Skin epidermis (tissue), 12 donors: ENCODE data around the gene STAG3.
"Not testable (repeated sequence)": the region's sequence is repeated elsewhere in the genome, so short reads cannot be mapped to it uniquely, and the experiment has no call there.

ENCODE experiments used
- H3K27ac ChIP-seq, 21 experiments: fragments of 200-600 bp; sonication (generic) in 11 of 21; one replicate each; pipeline ENCODE4 v1.5.0; 2020; ENCODE audit warnings: mild to moderate bottlenecking in 3 of 21, inconsistent platforms in 2 of 21, moderate library complexity in 2 of 21
- H3K4me3 ChIP-seq, 7 experiments: fragments of 200-600 bp; sonication (generic) in 2 of 7; one replicate each; pipeline ENCODE4 v1.5.0; 2020; ENCODE audit warnings: inconsistent platforms in 2 of 7, mild to moderate bottlenecking in 2 of 7, moderate library complexity in 1 of 7

Gene STAG3

DNA sequence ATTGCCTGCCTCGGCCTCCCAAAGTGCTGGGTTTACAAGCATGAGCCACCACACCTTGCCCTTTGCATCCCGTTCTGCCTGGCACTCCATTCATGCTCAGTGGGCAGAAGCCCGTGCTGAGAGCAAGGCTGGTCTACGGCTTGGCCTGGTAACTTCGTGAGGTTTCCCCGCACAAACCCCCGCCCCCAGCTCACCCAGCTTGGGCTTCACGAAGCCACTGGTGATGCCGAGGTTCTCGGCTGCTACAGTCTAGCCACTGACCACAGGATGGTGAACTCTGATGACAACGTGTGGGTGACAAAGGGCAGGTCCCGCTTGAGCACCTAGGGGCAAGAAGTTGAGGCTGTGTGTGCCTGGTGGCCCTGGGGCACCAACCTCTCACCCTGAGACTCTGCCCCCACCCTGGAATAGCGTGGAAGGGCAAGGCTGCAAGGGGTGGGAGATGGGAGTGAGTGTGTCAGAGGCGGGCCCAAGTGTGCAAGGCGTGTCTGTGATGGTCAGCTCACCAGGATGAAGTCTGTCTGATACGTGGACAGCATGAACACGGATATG is 45.7 kb downstream of the STAG3 start:
- not testable (repeated sequence) for H3K4me3 ChIP-seq

GRCh38 chr7:100224891-100225290 is 47.2 kb downstream of the STAG3 start:
- not testable (repeated sequence) for H3K27ac ChIP-seq, H3K4me3 ChIP-seq

More for the DNA sequence above, 45.7 kb downstream of the STAG3 start:
- peak overlapping the region in 1 of 21 experiments; percentile 41 for H3K27ac ChIP-seq

DNA sequence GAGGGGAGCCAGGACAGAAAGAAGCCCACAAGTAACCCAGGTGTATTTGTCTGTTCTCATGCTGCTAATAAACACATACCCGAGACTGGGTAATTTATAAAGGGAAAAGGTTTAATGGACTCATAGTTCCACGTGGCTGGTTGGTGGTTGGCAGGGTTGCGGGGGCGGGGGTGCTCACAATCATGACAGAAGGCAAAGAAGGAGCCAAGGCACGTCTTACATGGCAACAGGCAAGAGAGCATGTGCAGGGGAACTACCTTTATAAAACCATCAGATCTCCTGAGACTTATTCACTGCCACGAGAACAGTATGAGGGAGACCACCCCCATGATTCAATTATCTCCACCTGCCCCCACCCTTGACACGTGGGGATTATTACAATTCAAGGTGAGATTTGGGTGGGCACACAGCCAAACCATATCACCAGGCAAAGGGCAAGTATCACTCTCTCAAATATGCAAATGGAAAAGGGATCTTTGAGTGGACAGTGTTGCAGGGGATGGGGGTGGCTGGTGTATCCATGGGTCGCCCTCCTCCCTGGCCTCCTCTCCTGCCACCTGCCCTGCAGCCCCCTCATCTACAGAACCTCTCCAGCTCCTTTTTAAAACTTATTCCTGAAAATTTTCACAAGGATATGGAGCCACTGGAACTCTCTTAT is 57.1 kb downstream of the STAG3 start:
- not testable (repeated sequence) for H3K27ac ChIP-seq, H3K4me3 ChIP-seq

DNA sequence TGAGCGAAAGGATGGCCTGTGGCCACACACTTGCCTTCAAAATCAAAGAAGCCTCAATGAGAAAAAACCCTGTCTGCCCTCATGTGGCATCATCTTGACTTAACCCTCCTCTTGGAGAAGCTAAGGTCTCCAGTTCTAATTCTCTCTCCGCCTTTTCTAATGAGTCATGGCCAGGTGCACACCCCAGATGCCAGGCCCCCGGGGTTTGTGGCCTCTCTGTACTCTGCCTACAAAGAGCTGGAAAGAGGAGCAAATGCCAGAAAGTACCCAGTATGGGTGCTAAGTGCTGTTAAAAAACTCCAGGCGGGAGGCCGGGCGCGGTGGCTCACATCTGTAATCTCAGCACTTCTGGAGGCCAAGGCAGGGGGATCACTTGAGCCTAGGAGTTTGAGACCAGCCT is 62.3 kb downstream of the STAG3 start:
- not testable (repeated sequence) for H3K4me3 ChIP-seq, H3K27ac ChIP-seq

DNA sequence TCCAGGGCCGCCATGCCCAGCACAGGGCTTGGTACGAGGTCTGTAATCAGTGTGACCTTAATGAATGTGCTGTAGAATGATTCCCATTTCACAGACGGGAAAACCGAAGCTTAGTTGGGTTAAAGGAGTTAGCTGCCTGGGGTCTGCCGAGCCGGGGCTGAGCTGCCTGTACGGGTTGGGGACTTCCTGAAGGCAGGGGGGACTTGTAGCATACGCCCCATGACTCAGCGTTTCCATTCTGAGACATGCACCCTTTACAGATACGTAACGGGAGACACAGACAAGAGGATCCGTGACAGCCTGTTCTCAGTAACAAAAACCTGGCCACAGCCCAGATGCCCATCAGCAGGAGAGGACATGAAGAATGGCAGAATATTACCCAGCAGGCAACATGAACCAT is 65.7 kb downstream of the STAG3 start:
- H3K27ac ChIP-seq: peak overlapping the region in 1 of 21 experiments; percentile 26
- H3K4me3 ChIP-seq: not testable (repeated sequence)

GRCh38 chr7:100244988-100245605 is 67.4 kb downstream of the STAG3 start:
- not testable (repeated sequence) for H3K27ac ChIP-seq, H3K4me3 ChIP-seq

- not testable (repeated sequence) for H3K27ac ChIP-seq, H3K4me3 ChIP-seq
These were observed 68.6 kb downstream of the STAG3 start for GRCh38 chr7:100246121-100246864.

GRCh38 chr7:100246865-100247137 is 69.1 kb downstream of the STAG3 start:
- H3K4me3 ChIP-seq: not testable (repeated sequence)
- peak overlapping the region in 2 of 21 experiments; percentile 4 to 45 for H3K27ac ChIP-seq

- Histone ChIP-seq H3K27ac (peak overlapping the region in 2 of 21 experiments; percentile 4 to 45), H3K4me3 (no peak overlapping the region)
These were observed 69.5 kb downstream of the STAG3 start for GRCh38 chr7:100247152-100247757.

- Histone ChIP-seq H3K27ac (no peak overlapping the region), H3K4me3 (no peak overlapping the region)
These were observed 70.8 kb downstream of the STAG3 start for GRCh38 chr7:100248483-100248882.

- no peak overlapping the region for H3K27ac ChIP-seq
- H3K4me3 ChIP-seq: no peak overlapping the region
These were observed 79.3 kb downstream of the STAG3 start for GRCh38 chr7:100257017-100257416.

DNA sequence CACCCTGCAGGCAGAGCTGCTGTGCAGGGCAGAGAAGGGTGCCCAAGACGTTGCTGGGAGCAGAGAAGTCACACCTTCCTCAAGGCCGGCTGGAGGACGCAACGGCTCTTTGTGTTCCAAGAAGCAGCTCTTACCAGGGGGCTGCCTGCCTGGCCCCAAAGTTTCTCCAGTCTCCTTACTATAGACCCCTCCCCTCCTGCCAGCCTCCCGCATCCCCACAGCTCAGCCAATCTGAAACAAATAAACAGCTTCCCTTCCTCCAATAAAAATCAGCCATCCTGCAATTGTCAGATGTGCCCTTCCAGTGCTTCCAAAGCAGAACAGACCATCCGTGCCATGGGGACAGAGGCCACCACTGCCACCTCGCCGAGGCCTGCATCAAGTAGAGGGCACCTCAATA is 82.3 kb downstream of the STAG3 start:
- not testable (repeated sequence) for H3K27ac ChIP-seq, H3K4me3 ChIP-seq

GRCh38 chr7:100262896-100263295 is 85.2 kb downstream of the STAG3 start:
- H3K27ac ChIP-seq, H3K4me3 ChIP-seq: not testable (repeated sequence)
